Measurements from ENCODE around the gene VILL. TPM values are rescaled to one million over a fixed set of nuclear protein-coding genes. Genes with fewer than 3 reads are reported as not detected.

Gene VILL
- total and polyA plus RNA-seq, 2 donors (not counting 3 experiments of a cell fraction or from before 2014, with no cell fraction given), result 9.0 to 10.0 TPM

GRCh38 chr3:38008971-38009580 lies 18.5 kb downstream of the VILL start:
- H3K4me3 ChIP-seq (replicated peaks in 1 of 3; ENCODE audit: insufficient read depth in 1 of 3, low read depth in 1 of 3, low read length in 3 of 3), result no peak overlapping the region
- H3K9me1 ChIP-seq (replicated peaks; ENCODE audit: control insufficient read depth, extremely low read depth, insufficient read depth, low read length), result no peaks in the 10 kb centered on the region
- H3K9ac ChIP-seq (replicated peaks; ENCODE audit: extremely low read depth, insufficient read depth, low read length), result no peak overlapping the region
- no peak overlapping the region for H2AFZ ChIP-seq (ENCODE audit: low read depth, low read length)
- no peak overlapping the region for H3K27ac ChIP-seq (ENCODE audit: insufficient read depth, low read depth, low read length)
- FAIRE-seq (no peak), DNase-seq (ENCODE audit: low read depth, low spot score) (no peak)
- BruUV-seq (replicated peaks), result no TSS peak
- no peak overlapping the region for H3K4me2 ChIP-seq (ENCODE audit: insufficient read depth, low read length)
- H3K9me3 ChIP-seq (replicated peaks; ENCODE audit: control insufficient read depth, insufficient read depth, low read length), result no peaks in the 10 kb centered on the region
- POLR2A ChIA-PET, result no interaction called here
- CTCF ChIA-PET, result interaction anchor here (0.8 kb wide), 1 partner anchor 12 kb away, joined by 3 read pairs; no protein-coding TSS in a partner anchor
- peaks cover 0 to 9% of the 10 kb centered on the region in 2 experiments for H3K36me3 ChIP-seq (ENCODE audit: control insufficient read depth in 2 of 2, extremely low read depth in 1 of 2, insufficient read depth in 2 of 2, low read length in 2 of 2)
- no peaks in the 10 kb centered on the region for H3K27me3 ChIP-seq (ENCODE audit: control insufficient read depth in 2 of 2, insufficient read depth in 2 of 2, low read length in 2 of 2)
- H3K79me2 ChIP-seq (ENCODE audit: control insufficient read depth, insufficient read depth, low read length), result no peaks in the 10 kb centered on the region
- TF ChIP-seq EZH2 (IDR thresholded peaks at IDR 0.05; ENCODE audit: borderline replicate concordance, low read depth, low read length, severe bottlenecking) (no peak), CTCF (IDR thresholded peaks at IDR 0.05; ENCODE audit: extremely low read depth in 1 of 2, insufficient read depth in 1 of 2, low read depth in 1 of 2, low read length in 2 of 2) (no peak), POLR2AphosphoS5 (IDR thresholded peaks at IDR 0.05; ENCODE audit: insufficient read depth, low read depth, low read length) (no peak), GATA2 (IDR thresholded peaks at IDR 0.05; ENCODE audit: insufficient read depth, insufficient read length, low read depth, low read length) (no peak), POLR2A (IDR thresholded peaks at IDR 0.05; ENCODE audit: low read depth, low read length) (no peak), JUN (IDR thresholded peaks at IDR 0.05; ENCODE audit: borderline replicate concordance, insufficient read depth, insufficient read length, low read depth) (no peak), FOS (IDR thresholded peaks at IDR 0.05; ENCODE audit: borderline replicate concordance, insufficient read depth, low read length) (no peak), MYC (IDR thresholded peaks at IDR 0.05; ENCODE audit: low read depth, low read length) (no peak)
- TF ChIP-seq, protein P1, sequence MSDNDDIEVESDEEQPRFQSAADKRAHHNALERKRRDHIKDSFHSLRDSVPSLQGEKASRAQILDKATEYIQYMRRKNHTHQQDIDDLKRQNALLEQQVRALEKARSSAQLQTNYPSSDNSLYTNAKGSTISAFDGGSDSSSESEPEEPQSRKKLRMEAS (IDR thresholded peaks at IDR 0.05; ENCODE audit: insufficient read depth, insufficient read length), result no peak
- dilution Hi-C loops (cut with MboI; ENCODE audit: extremely low pct_ligation_motif_present, low sequenced_read_pairs), result no loop called here
- intact Hi-C loops (cut with micrococcal nuclease), result no loop called here
- H3K4me1 ChIP-seq (ENCODE audit: control insufficient read depth, extremely low read depth, insufficient read depth, low read length), result no peaks in the 10 kb centered on the region
- H4K20me1 ChIP-seq (replicated peaks; ENCODE audit: control insufficient read depth, extremely low read depth, insufficient read depth, low read length), result no peaks in the 10 kb centered on the region
